ENCODE data around the gene HNF1A. TPM values are rescaled to one million over a fixed set of nuclear protein-coding genes. Genes with fewer than 3 reads are reported as not detected.

Gene HNF1A
- total RNA-seq, 1 experiment from 2014 or later = not detected

- H3K27ac Mint-ChIP-seq (ENCODE audit: low read depth, unreplicated experiment) = no peak overlapping the region
- H3K4me1 Mint-ChIP-seq (ENCODE audit: insufficient read depth, unreplicated experiment) = peaks cover 6% of the 10 kb centered on the region
- BruUV-seq (replicated peaks) = no TSS peak
- no peak for DNase-seq (ENCODE audit: unreplicated experiment)
- H3K4me3 Mint-ChIP-seq (ENCODE audit: unreplicated experiment) = no peak overlapping the region
- no peaks in the 10 kb centered on the region for H3K27me3 Mint-ChIP-seq (ENCODE audit: insufficient read depth, unreplicated experiment)
- intact Hi-C loops (cut with micrococcal nuclease) = no loop called here
- ChIA-PET POLR2A (interaction anchor here (0.6 to 0.7 kb wide), 2 partner anchors 79 to 235 kb away, joined by 3 read pairs; no protein-coding TSS in a partner anchor), CTCF (interaction anchor here (0.6 to 0.8 kb wide), 2 partner anchors 77 to 372 kb away, joined by 3 to 6 read pairs; no protein-coding TSS in a partner anchor)
- H3K9me3 Mint-ChIP-seq (ENCODE audit: unreplicated experiment) = no peaks in the 10 kb centered on the region
- TF ChIP-seq CTCF (IDR thresholded peaks at IDR 0.05; ENCODE audit: unreplicated experiment) = no peak
- no peaks in the 10 kb centered on the region for H3K36me3 Mint-ChIP-seq (ENCODE audit: insufficient read depth, unreplicated experiment)
Observed at GRCh38 chr12:121018860-121019617, 40.7 kb downstream of the HNF1A start.

DNA sequence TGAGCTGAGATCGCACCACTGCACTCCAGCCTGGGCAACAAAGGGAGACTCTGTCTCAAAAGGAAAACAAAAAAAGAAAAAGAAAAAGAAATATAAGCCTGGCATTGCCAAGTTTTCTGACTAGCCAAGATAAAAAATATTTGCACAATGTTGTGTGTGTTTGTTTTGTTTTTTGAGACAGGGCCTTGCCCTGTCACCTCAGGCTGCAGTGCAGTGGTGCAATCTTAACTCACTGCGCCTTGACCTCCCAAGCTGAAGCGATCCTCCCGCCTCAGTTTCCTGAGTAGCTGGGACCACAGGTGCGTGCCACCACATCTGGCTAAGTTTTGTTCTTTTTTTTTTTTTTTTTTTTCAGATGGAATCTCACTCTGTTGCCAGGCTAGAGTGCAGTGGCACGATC is 43.4 kb downstream of the HNF1A start:
- Mint-ChIP-seq H3K27me3 (ENCODE audit: insufficient read depth, unreplicated experiment) (no peaks in the 10 kb centered on the region), H3K4me3 (ENCODE audit: unreplicated experiment) (no peak overlapping the region), H3K27ac (ENCODE audit: low read depth, unreplicated experiment) (no peak overlapping the region), H3K36me3 (ENCODE audit: insufficient read depth, unreplicated experiment) (no peaks in the 10 kb centered on the region), H3K4me1 (ENCODE audit: insufficient read depth, unreplicated experiment) (peaks cover 8% of the 10 kb centered on the region), H3K9me3 (ENCODE audit: unreplicated experiment) (no peaks in the 10 kb centered on the region)
- BruUV-seq (replicated peaks) = no TSS peak
- CTCF ChIA-PET = no interaction called here
- DNase-seq (ENCODE audit: unreplicated experiment) = no peak
- POLR2A ChIA-PET = no interaction called here
- intact Hi-C loops (cut with micrococcal nuclease) = no loop called here
- TF ChIP-seq CTCF (IDR thresholded peaks at IDR 0.05; ENCODE audit: unreplicated experiment) = no peak

GRCh38 chr12:121022713-121023112 is 44.4 kb downstream of the HNF1A start:
- Mint-ChIP-seq H3K36me3 (ENCODE audit: insufficient read depth, unreplicated experiment) (no peaks in the 10 kb centered on the region), H3K27ac (ENCODE audit: low read depth, unreplicated experiment) (no peak overlapping the region), H3K4me3 (ENCODE audit: unreplicated experiment) (no peak overlapping the region), H3K27me3 (ENCODE audit: insufficient read depth, unreplicated experiment) (no peaks in the 10 kb centered on the region), H3K9me3 (ENCODE audit: unreplicated experiment) (no peaks in the 10 kb centered on the region), H3K4me1 (ENCODE audit: insufficient read depth, unreplicated experiment) (peaks cover 8% of the 10 kb centered on the region)
- DNase-seq (ENCODE audit: unreplicated experiment) = no peak
- BruUV-seq (replicated peaks) = no TSS peak
- intact Hi-C loops (cut with micrococcal nuclease) = no loop called here
- CTCF ChIA-PET = interaction anchor here (0.6 kb wide), 1 partner anchor 36 kb away, joined by 5 read pairs; no protein-coding TSS in a partner anchor
- POLR2A ChIA-PET = no interaction called here
- no peak for TF ChIP-seq CTCF (IDR thresholded peaks at IDR 0.05; ENCODE audit: unreplicated experiment)

- DNase-seq (ENCODE audit: unreplicated experiment) = no peak
- Mint-ChIP-seq H3K4me1 (ENCODE audit: insufficient read depth, unreplicated experiment) (peaks cover 8% of the 10 kb centered on the region), H3K36me3 (ENCODE audit: insufficient read depth, unreplicated experiment) (no peaks in the 10 kb centered on the region), H3K27ac (ENCODE audit: low read depth, unreplicated experiment) (no peak overlapping the region), H3K9me3 (ENCODE audit: unreplicated experiment) (no peaks in the 10 kb centered on the region), H3K27me3 (ENCODE audit: insufficient read depth, unreplicated experiment) (no peaks in the 10 kb centered on the region), H3K4me3 (ENCODE audit: unreplicated experiment) (no peak overlapping the region)
- BruUV-seq (replicated peaks) = no TSS peak
- ChIA-PET POLR2A (no interaction called here), CTCF (no interaction called here)
- no peak for TF ChIP-seq CTCF (IDR thresholded peaks at IDR 0.05; ENCODE audit: unreplicated experiment)
- intact Hi-C loops (cut with micrococcal nuclease) = no loop called here
Observed at GRCh38 chr12:121023799-121024198, 45.5 kb downstream of the HNF1A start.

Measured in MCF 10A (cell line).